ENCODE measurements around the gene FAM124B.

- no peak for TF ChIP-seq CTCF (IDR thresholded peaks at IDR 0.05; ENCODE audit: insufficient read depth, low read length)
- no peak for TF ChIP-seq REST (IDR thresholded peaks at IDR 0.05; ENCODE audit: insufficient replicate concordance, low read depth)
- TF ChIP-seq POLR2AphosphoS5 (IDR thresholded peaks at IDR 0.05; ENCODE audit: low read depth): no peak
- no peak for TF ChIP-seq GABPA (IDR thresholded peaks at IDR 0.05; ENCODE audit: low read depth)
- TF ChIP-seq SPI1 (IDR thresholded peaks at IDR 0.05; ENCODE audit: borderline replicate concordance, low read depth): no peak
Measured at GRCh38 chr2:224379986-224380385, 21.9 kb downstream of the FAM124B start.

Measured in HL-60 (cell line).